GM23338 (cell line): ENCODE measurements around the gene FEM1A.

Experiments
- CREB1 ChIP-seq: fragments of 250-450 bp; sonication (Bioruptor Pico); IDR thresholded peaks from 2 replicates; pipeline ENCODE4 v1.5.0; 2020; ENCODE audit warnings: low read depth, mild to moderate bottlenecking, moderate library complexity
- CTCF ChIP-seq, 2 experiments: fragments of 200-600 bp in 1 of 2; sonication (generic) in 1 of 2; conservative IDR thresholded peaks; 2 replicates each; pipeline versions ENCODE4 v1.5.1 to v1.6.1; 2016 to 2017; ENCODE audit warnings: antibody characterized with exemption in 2 of 2, low read depth in 2 of 2, mild to moderate bottlenecking in 2 of 2, moderate library complexity in 1 of 2
- EZH2 ChIP-seq: fragments of 200-600 bp; sonication (generic); IDR thresholded peaks from one replicate; pipeline ENCODE4 v1.8.0; 2017; ENCODE audit warnings: antibody characterized with exemption, mild to moderate bottlenecking, low read depth; ENCODE audit not compliant: unreplicated experiment
- REST ChIP-seq: IDR thresholded peaks from one replicate; pipeline ENCODE4 v1.6.1; 2018; ENCODE audit warnings: antibody characterized with exemption; ENCODE audit not compliant: unreplicated experiment

GRCh38 chr19:4791183-4792018 lies at the start of gene FEM1A:
- TF ChIP-seq CTCF (conservative IDR thresholded peaks at IDR 0.05; ENCODE audit: low read depth in 2 of 2) (peak; percentile 96 to 98), REST (no peak), EZH2 (no peak), CREB1 (CRISPR knock-in tag) (peak; percentile 99)
